K562 (cell line): ENCODE results near the gene SIRT3. TPM values are rescaled to one million over a fixed set of nuclear protein-coding genes. Genes with fewer than 3 reads are reported as not detected.
"Not testable (repeated sequence)": the region's sequence is repeated elsewhere in the genome, so short reads cannot be mapped to it uniquely, and the experiment has no call there.

Experiments
- BHLHE40 ChIP-seq: IDR thresholded peaks from 2 replicates; pipeline ENCODE4 v1.6.1; 2011; ENCODE audit warnings: low read length, improper control_type of control experiment
- DMBX1 ChIP-seq: fragments of 250-450 bp; sonication (Bioruptor Pico); IDR thresholded peaks from 2 replicates; pipeline ENCODE4 v1.8.0; 2022; ENCODE audit warnings: inconsistent platforms, mild to moderate bottlenecking, moderate library complexity, borderline replicate concordance
- FOXP4 ChIP-seq: sonication (generic); formaldehyde crosslinking; IDR thresholded peaks from 2 replicates; pipeline ENCODE4 v1.8.0; 2022; ENCODE audit warnings: mild to moderate bottlenecking, missing genetic modification reagents, borderline replicate concordance
- JUND ChIP-seq, 2 experiments: IDR thresholded peaks; 2 replicates in 1 of 2; 3 replicates in 1 of 2; pipeline ENCODE4 v1.6.1; 2011; ENCODE audit warnings: borderline replicate concordance in 2 of 2, low read depth in 2 of 2, low read length in 2 of 2, improper control_type of control experiment in 1 of 2, missing biosample characterization in 1 of 2, missing genetic modification characterization in 1 of 2, missing genetic modification reagents in 1 of 2
- POLR2AphosphoS5 ChIP-seq: IDR thresholded peaks from 2 replicates; pipeline ENCODE4 v1.6.1; 2011; ENCODE audit warnings: mild to moderate bottlenecking, low read depth, low read length, moderate library complexity; ENCODE audit not compliant: control insufficient read depth, insufficient read depth
- TEAD4 ChIP-seq, 2 experiments: sonication (generic) in 1 of 2; formaldehyde crosslinking in 1 of 2; IDR thresholded peaks; 2 replicates each; pipeline versions ENCODE4 v1.6.1 to v1.8.0; 2012 to 2022; ENCODE audit warnings: borderline replicate concordance in 1 of 2, inconsistent platforms in 1 of 2, low read length in 1 of 2, mild to moderate bottlenecking in 1 of 2, missing genetic modification reagents in 1 of 2
- XRCC5 ChIP-seq: fragments of 200-400 bp; formaldehyde crosslinking; IDR thresholded peaks from 2 replicates; pipeline ENCODE4 v1.6.1; 2017; ENCODE audit warnings: low read depth, mild to moderate bottlenecking, low read length
- polyA plus RNA-seq, 8 experiments: library from polyadenylated mRNA; depleted of rRNA in 4 of 8; stranded (reverse) in 5 of 8; unstranded in 3 of 8; fragments of >200 nt; fragmentation: Nextera tagmentation in 2 of 8; fragmentation: Illumina TruSeq in 1 of 8; extraction: Ambion mirVana in 2 of 8; extraction: Trizol in 1 of 8; gene quantifications; 2 replicates each; pipeline versions ENCODE4 v1.2.1 to v1.2.3, GENCODE V29; 2011 to 2014; ENCODE audit warnings: inconsistent platforms in 1 of 8, missing spikeins in 1 of 8
- total RNA-seq, 7 experiments: library from RNA; depleted of rRNA in 6 of 7; stranded (reverse); fragments of >200 nt in 6 of 7; fragmentation: Illumina TruSeq in 2 of 7; extraction: Trizol in 2 of 7; gene quantifications; 2 replicates each; pipeline versions ENCODE4 v1.2.1 to v1.2.3, GENCODE V29; 2011 to 2021; ENCODE audit warnings: low replicate concordance in 1 of 7

Gene SIRT3
- total and polyA plus RNA-seq, 9 of the 15 experiments (the other 6 are each of a cell fraction or from before 2014, with no cell fraction given), result 1.9 to 27.5 (median 14.5) TPM

- TF ChIP-seq FOXP4, result 0 out of 2 replicates have a peak, but pooled peaks have one; percentile 70
- 0 out of 2 replicates have a peak, but pooled peaks have one; percentile 19 for TF ChIP-seq POLR2AphosphoS5
- TF ChIP-seq TEAD4 (IDR thresholded peaks at IDR 0.05; ENCODE audit: low read length), result peak; percentile 30; the same call in 1 of the 2 replicates
- not testable (repeated sequence) for TF ChIP-seq TEAD4 (CRISPR knock-in tag; IDR thresholded peaks at IDR 0.05; ENCODE audit: borderline replicate concordance)
- peak; percentile 44; the same call in 1 of the 2 replicates for TF ChIP-seq DMBX1 (CRISPR knock-in tag)
- 0 out of 2 replicates have a peak, but pooled peaks have one; percentile 35 for TF ChIP-seq XRCC5
- 0 out of 2 replicates have a peak, but pooled peaks have one; percentile 2 for TF ChIP-seq BHLHE40
- peak; percentile 19; the same call in 1 of the 2 replicates for TF ChIP-seq JUND (IDR thresholded peaks at IDR 0.05; ENCODE audit: borderline replicate concordance, low read depth, low read length)
- peak; percentile 44; the same call in 1 of the 3 replicates for TF ChIP-seq JUND (tag; IDR thresholded peaks at IDR 0.05; ENCODE audit: borderline replicate concordance, low read depth, low read length)
Measured at GRCh38 chr11:268716-269145, 32.6 kb upstream of the SIRT3 start (continued).
